GM21529 (cell line): ENCODE data around the gene PCDH19.
A peak's percentile ranks its signal among the peaks of the same experiment; 100 is the strongest.

Experiments used
- ATAC-seq: cut with Tn5 transposase; IDR thresholded peaks from one replicate; pipeline ENCODE4 v1.9.1; 2021; ENCODE audit not compliant: unreplicated experiment

The PCDH19 gene

DNA sequence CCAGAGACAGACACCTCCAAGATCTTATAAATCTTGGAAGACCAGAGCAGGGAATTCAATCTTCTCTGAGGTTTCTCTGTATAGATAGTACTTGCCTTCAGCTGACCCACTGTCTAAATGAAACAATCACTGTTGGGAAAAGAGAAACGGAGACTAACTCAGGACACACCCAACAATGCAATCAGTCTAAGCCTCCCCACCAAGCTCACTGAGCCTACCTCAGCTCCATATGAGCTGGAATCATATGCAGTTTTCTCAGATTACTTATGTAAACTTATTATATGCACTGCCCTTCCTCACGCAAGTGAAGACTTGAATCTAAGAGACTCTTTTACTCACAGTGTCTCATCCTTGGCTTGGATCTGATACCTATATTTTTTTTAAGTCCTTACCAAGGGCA, 110.5 kb downstream of the PCDH19 start:
- ATAC-seq = no peak

- ATAC-seq = no peak
Observed at GRCh38 chrX:100297728-100298127, 112.3 kb downstream of the PCDH19 start.

DNA sequence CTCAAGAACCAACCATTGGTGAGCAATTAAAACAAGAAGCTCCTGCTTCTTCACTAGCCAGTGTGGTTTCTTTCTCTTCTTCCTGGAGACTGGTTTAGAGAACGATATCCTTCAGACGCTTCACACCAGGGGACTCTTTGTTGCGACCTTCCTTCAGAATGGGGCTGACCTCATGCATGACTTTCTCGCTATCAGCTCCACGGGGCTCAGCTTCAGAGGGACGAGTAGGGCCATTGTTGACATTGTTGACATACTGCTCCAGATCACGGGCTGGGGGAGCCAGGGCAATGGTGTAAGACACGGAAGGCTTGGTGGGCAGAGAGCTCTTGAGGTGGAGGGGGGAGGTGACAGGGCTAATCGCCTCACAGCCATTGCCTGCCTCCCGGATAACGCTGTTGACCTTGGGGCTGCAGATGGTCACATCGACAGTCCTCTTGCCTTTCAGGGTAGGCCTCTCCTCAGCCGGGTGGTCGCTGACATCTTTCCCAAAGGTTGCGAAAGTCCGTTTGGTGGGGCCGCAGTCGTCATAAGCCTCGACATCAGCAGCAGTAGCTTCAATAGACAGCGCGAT, 113.8 kb downstream of the PCDH19 start:
- no peak for ATAC-seq

- ATAC-seq = no peak
Observed at GRCh38 chrX:100294965-100295364, 115.1 kb downstream of the PCDH19 start.

DNA sequence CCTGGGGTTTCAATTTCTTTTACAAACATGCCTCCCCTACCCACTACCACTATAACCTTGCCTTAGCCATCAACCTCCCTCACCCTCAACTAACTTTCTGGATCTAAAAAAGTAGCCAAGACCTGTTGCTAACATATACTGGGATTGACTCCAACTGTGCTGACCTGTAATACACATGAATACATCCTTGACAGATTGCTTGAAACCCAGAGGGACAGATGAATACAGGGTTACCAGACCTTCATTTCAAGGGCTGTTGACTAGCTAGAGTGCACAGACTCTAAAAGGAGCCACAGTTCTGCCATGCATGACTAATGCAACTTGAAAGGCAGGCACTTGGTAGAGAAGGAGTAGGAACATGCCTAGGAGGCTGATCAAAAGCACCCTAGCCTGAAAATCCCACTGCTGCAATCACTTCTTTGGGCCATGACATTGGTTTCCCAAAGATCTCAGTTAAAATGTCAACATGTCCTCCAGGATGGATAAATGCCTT, 121.0 kb downstream of the PCDH19 start:
- no peak for ATAC-seq

GRCh38 chrX:100277231-100277630, 132.8 kb downstream of the PCDH19 start:
- ATAC-seq = no peak

- ATAC-seq = no peak
Observed at GRCh38 chrX:100274916-100275315, 135.2 kb downstream of the PCDH19 start.

DNA sequence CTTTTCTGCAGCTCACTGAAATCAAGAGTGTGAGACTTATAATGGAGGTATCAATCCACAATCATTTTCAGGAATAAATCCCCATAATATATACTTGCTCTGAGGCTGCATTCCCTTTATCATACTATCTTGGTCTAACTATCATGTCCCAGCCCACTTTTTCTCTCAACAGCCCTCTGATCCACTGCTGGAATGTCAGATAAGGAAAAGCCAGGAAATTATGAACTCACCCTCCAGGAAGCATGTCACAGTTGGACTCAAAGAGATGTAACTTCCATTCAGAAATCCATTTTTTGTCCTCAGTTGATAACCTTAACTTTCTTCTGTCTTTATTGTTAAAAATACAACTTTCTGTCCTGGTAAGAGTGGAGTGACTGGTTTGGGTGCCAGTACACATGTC, 144.9 kb downstream of the PCDH19 start:
- ATAC-seq = no peak

- peak; percentile 95 for ATAC-seq
Observed at GRCh38 chrX:100264200-100264599, 145.9 kb downstream of the PCDH19 start.

DNA sequence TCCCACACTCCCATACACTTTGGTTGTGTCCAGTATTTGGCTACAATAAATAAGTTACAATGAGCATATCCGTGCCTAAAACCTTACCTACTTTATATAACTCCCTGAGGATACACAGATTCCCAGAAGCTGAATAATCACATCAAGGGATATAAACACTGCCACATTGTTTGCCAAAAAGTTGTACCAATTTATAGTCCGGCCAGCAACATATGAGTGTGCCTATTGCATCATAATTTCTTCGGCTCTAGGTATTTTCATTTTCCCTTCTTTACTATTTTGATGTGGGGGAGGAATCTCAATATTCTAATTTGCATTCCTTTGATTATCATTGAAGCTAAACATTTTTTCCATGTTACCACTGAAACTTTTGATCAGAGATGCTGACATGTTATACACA, 146.4 kb downstream of the PCDH19 start:
- peak; percentile 5 for ATAC-seq

GRCh38 chrX:100248885-100249493, 161.1 kb downstream of the PCDH19 start:
- ATAC-seq = no peak

DNA sequence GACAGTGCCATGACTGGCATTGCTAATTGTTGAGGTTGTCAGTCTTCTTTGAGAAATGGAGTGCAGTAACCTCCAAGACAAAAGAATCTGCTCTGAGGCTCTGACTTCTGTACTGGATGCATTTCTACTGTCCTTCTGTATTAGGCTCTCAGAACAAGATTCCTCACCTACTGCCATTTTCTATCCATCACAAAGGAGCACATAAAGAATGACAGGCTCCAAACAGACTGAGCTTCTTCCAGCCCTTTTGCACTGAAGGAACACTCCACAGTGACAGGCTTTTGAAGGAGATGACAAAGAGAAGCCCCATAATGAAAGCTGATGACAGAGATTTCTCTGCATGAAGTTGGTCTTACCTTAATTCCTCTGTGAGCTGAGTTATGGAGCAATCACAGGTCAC, 162.2 kb downstream of the PCDH19 start:
- no peak for ATAC-seq

DNA sequence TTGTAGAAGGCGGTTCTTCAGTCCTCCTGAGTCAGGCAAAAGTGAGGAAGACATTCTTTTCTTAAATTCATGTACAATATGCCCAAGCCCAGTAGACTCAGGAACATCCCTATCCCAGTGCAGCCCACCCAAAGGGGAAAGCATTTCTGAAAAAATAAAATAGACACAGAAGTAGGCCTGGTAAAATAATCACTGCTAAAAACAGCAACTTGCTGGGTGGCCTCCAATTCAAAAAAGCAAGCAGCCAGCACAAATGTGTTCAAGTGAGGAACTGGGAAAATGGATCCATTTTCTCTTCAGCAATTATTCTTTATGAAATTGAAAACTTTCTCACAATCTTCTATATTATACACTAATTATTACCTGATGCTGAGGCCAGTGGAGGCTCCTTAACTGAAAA, 165.4 kb downstream of the PCDH19 start:
- no peak for ATAC-seq
